ENCODE measurements around the gene DEFB113. TPM values are rescaled to one million over a fixed set of nuclear protein-coding genes. Genes with fewer than 3 reads are reported as not detected.

DEFB113 gene
- total and polyA plus RNA-seq, 7 donors = not detected

DNA sequence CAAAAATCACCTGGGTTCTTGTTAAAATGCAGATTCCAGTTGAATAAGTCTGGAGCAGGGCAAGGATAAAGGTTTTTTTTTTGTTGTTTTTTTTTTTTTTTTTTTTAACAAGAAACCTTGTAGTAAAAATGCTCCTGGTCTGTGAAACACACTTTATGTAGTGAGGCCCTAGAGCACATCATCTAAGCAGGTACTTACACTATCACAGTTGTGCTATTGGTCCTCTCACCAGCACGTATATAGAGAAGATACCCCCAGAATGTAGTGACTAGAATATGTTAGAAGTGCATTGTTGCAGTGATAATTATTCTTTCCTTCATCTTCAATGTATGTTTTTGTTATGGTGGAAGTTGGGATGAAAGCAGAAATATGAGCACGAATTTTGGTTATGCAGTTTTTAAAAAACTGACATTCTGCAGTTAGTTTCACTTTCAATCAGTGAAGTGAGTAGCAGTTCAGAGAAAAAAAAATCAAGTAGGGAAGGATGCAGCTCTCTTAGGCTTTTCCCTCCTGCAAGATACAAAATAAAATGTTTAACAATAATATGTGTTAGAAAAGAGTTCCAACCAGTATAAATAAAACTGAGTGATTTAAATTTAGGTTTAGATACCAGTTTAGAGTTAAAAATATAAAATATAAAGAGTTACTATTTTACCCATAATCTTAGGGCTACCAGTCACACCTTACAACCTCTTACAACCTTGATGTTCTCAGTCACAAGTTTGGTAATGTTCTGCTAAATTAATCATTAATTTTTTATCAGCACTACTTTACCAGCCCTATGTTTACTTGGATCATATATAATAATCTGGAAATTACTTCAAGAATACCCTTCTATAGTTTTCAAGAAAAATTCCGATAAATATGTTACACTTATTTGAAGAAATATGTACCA, 9.2 kb upstream of the DEFB113 start:
- WGBS, 3 donors = 35 to 41% (median 41%) methylated on average over 3 of the region's 3 CpGs

DNA sequence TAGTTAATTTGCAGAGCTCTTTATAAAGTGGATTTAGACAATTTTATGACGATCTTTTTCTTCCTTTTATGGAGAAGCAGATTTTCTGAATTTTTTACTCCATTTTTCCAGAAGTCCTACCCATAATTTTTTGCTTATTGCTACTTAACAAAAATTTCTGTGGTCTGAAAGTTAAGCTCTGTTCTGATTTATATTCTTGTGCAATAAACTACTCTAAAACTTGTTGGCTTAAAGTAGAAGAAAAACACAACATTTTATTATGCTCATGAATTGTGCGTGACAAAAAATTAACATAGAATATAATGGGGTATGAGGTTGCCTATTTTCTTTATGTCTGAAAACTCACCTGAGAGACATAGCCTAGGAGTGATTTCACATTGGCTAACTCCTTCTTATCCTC, 2.6 kb downstream of the DEFB113 start:
- 62 to 70% (median 63%) methylated on average over 2 of the region's 2 CpGs for WGBS, 3 donors
- DNase-seq (no peak), ATAC-seq (no peak)
- TF ChIP-seq, protein P1, sequence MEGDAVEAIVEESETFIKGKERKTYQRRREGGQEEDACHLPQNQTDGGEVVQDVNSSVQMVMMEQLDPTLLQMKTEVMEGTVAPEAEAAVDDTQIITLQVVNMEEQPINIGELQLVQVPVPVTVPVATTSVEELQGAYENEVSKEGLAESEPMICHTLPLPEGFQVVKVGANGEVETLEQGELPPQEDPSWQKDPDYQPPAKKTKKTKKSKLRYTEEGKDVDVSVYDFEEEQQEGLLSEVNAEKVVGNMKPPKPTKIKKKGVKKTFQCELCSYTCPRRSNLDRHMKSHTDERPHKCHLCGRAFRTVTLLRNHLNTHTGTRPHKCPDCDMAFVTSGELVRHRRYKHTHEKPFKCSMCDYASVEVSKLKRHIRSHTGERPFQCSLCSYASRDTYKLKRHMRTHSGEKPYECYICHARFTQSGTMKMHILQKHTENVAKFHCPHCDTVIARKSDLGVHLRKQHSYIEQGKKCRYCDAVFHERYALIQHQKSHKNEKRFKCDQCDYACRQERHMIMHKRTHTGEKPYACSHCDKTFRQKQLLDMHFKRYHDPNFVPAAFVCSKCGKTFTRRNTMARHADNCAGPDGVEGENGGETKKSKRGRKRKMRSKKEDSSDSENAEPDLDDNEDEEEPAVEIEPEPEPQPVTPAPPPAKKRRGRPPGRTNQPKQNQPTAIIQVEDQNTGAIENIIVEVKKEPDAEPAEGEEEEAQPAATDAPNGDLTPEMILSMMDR (IDR thresholded peaks at IDR 0.05) = no peak
- no peaks in the 10 kb centered on the region for H3K9me3 ChIP-seq
- H3K27me3 ChIP-seq (ENCODE audit: insufficient read depth in 3 of 3, low read length in 2 of 3) = no peaks in the 10 kb centered on the region
- no peak overlapping the region for H3K27ac ChIP-seq
- intact Hi-C loops (cut with DNase I) = no loop called here
- no peaks in the 10 kb centered on the region for H3K36me3 ChIP-seq (ENCODE audit: insufficient read depth in 1 of 2, low read depth in 1 of 2)
- H3K4me3 ChIP-seq = no peak overlapping the region
- no peaks in the 10 kb centered on the region for H3K4me1 ChIP-seq

More for the DNA sequence above, 9.2 kb upstream of the DEFB113 start:
- Histone ChIP-seq H3K36me3 (ENCODE audit: insufficient read depth in 1 of 2, low read depth in 1 of 2) (no peaks in the 10 kb centered on the region), H3K4me3 (no peak overlapping the region), H3K9me3 (no peaks in the 10 kb centered on the region), H3K4me1 (no peaks in the 10 kb centered on the region), H3K27me3 (ENCODE audit: insufficient read depth in 3 of 3, low read length in 2 of 3) (no peaks in the 10 kb centered on the region), H3K27ac (no peak overlapping the region)
- intact Hi-C loops (cut with DNase I) = no loop called here
- DNase-seq (no peak), ATAC-seq (no peak)
- TF ChIP-seq, protein P1 (IDR thresholded peaks at IDR 0.05) = no peak

DNA sequence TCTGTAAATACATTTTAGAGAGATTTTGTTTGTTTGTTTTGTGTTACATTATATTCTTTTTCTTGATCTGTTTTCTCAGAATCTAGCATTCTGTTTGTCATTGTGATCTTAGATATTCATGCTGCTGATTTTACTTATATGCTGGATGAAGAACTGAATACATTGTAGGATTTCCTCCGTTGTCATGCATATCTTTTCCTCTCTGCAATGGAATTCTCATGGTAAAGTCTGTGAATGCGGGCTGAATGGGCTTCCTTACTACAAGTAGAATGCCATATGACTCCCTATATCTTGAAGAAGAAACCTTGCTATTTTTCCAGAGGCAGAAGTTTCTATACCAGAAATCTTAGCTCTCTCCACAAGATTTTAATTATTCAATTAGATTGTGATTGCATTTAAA, 3.1 kb downstream of the DEFB113 start:
- no peaks in the 10 kb centered on the region for H3K9me3 ChIP-seq
- intact Hi-C loops (cut with DNase I) = no loop called here
- TF ChIP-seq, protein P1 (IDR thresholded peaks at IDR 0.05) = no peak
- DNase-seq (no peak), ATAC-seq (no peak)
- no peaks in the 10 kb centered on the region for H3K4me1 ChIP-seq
- 36 to 41% (median 39%) methylated on average over 2 of the region's 2 CpGs for WGBS, 3 donors
- H3K36me3 ChIP-seq (ENCODE audit: insufficient read depth in 1 of 2, low read depth in 1 of 2) = no peaks in the 10 kb centered on the region
- H3K27me3 ChIP-seq (ENCODE audit: insufficient read depth in 3 of 3, low read length in 2 of 3) = no peaks in the 10 kb centered on the region
- H3K27ac ChIP-seq = no peak overlapping the region
- no peak overlapping the region for H3K4me3 ChIP-seq

DNA sequence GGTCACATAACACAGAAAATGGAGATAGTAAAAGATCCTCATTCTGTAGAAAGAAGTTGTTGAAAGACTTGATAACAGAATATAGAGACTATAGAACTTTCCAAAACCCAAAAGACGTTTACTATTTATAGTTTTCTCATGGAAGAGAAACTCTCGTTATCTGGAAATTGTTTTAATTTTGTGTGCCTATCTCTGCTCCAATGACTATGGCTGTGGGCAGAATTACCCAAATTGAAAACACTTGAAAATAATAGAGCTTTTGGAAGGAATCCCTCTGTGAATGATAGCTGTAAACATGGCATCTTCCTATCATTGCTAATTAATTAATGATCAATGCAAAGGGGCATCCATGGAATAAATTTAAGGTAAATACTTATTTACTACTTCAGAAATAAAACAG, 5.4 kb downstream of the DEFB113 start, which contains the start of gene DEFB114:
Gene DEFB114 (minus strand): TSS at position 101 of the 400 bp plus-strand sequence. CDS start 59 bp downstream, at position 42.
- DNase-seq (no peak), ATAC-seq (no peak)
- no peaks in the 10 kb centered on the region for H3K36me3 ChIP-seq (ENCODE audit: insufficient read depth in 1 of 2, low read depth in 1 of 2)
- intact Hi-C loops (cut with DNase I) = no loop called here
- H3K4me3 ChIP-seq = no peak within 1 kb of the TSS
- no peaks in the 10 kb centered on the region for H3K9me3 ChIP-seq
- H3K27ac ChIP-seq = no peak within 1 kb of the TSS
- 75 to 79% (median 78%) methylated on average over 2 of the region's 2 CpGs for WGBS, 3 donors
- TF ChIP-seq, protein P1 (IDR thresholded peaks at IDR 0.05) = no peak
- no peaks in the 10 kb centered on the region for H3K4me1 ChIP-seq
- H3K27me3 ChIP-seq (ENCODE audit: insufficient read depth in 3 of 3, low read length in 2 of 3) = no peaks in the 10 kb centered on the region

Data from psoas muscle (tissue), 8 donors.